Stomach (tissue), 4 donors: ENCODE results near the gene NTM.

Experiments used
- CTCF ChIP-seq, 7 experiments: fragments of 450-650 bp in 4 of 7; fragments of 200-600 bp in 3 of 7; sonication (generic) in 3 of 7; IDR thresholded peaks; one replicate each; pipeline ENCODE4 v1.5.1; 2016 to 2019; ENCODE audit warnings: antibody characterized with exemption in 7 of 7, control low read depth in 2 of 7, mild to moderate bottlenecking in 1 of 7
- POLR2A ChIP-seq, 4 donors: fragments of 450-650 bp; IDR thresholded peaks; one replicate each; pipeline ENCODE4 v1.6.1; 2016; ENCODE audit warnings: antibody characterized with exemption in 4 of 4, control low read depth in 2 of 4, mild to moderate bottlenecking in 1 of 4, moderate library complexity in 1 of 4

- TF ChIP-seq CTCF (IDR thresholded peaks at IDR 0.05) (no peak), POLR2A (IDR thresholded peaks at IDR 0.05) (no peak)
These were observed 323.3 kb downstream of the NTM start for GRCh38 chr11:131693756-131694155.
